NCI-H2081 treated with DMSO at 0.1 percent for 48 hours (cell line): ENCODE measurements around the gene NDRG4.

Experiments
- DNase-seq: peaks from one replicate; lab custom pipeline; 2025; lab: John Stamatoyannopoulos, UW

Gene NDRG4

GRCh38 chr16:58543685-58544084, 43.7 kb downstream of the NDRG4 start:
- DNase-seq = no peak

GRCh38 chr16:58548378-58548777, 48.4 kb downstream of the NDRG4 start:
- DNase-seq = no peak

- DNase-seq = no peak
Observed at GRCh38 chr16:58551496-58551895, 51.6 kb downstream of the NDRG4 start.

- DNase-seq = no peak
Observed at GRCh38 chr16:58556678-58557077, 56.7 kb downstream of the NDRG4 start.
